GM10266 (cell line): Measurements from ENCODE around the gene JMJD8.

Experiments used
- DNase-seq: peaks from one replicate; pipeline ENCODE4 v3.0.0; 2012; ENCODE audit errors: extremely low spot score
- CTCF ChIP-seq: IDR thresholded peaks from 2 replicates; pipeline ENCODE4 v1.5.1; 2012; ENCODE audit warnings: mild to moderate bottlenecking, low read depth; ENCODE audit not compliant: control insufficient read depth, insufficient read depth; ENCODE audit errors: missing control alignments

JMJD8 gene

DNA sequence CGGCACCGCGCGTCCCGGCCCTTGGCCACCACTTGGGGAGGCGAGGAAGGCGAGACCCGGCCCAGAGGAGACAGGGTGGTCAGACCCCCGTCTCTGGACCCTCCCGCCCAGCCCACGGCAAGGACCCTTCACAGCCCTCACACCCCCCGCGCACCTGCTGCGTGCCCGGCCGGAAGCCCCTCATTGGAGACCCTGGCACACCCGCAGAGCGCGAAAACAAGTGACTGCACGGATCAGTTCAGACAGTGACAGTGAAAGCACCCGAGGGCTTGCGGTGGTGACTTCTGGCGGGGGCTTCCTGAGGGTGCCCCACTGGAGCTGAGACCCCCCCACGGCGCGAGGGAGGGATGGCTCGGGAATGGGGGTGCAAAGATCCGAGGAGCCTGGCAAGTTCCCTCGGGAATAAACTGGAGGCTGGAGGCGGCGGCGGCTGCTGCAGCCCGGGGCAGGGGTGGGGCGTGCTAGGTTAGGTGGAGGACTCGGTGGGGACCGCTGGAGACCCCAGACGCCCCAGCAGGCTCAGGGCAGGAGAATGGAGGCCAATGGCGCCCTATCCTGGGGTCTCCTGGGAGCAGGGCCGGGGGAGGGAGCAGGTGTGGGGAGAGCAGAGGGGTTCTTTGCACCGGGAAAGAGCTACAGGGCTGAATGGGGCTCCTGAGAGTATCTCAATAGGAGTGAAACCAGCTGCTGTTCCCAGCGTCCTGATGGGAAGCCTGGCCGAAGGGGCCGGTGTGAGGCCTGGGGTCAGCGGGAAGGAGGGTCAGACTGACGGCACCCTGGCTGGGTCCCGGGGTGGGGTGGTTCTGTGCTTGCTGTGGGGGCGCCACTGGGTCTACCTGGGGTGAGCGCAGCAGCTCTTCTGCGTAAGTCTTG is 22.3 kb upstream of the JMJD8 start:
- TF ChIP-seq CTCF, result no peak
- DNase-seq, result no peak

DNA sequence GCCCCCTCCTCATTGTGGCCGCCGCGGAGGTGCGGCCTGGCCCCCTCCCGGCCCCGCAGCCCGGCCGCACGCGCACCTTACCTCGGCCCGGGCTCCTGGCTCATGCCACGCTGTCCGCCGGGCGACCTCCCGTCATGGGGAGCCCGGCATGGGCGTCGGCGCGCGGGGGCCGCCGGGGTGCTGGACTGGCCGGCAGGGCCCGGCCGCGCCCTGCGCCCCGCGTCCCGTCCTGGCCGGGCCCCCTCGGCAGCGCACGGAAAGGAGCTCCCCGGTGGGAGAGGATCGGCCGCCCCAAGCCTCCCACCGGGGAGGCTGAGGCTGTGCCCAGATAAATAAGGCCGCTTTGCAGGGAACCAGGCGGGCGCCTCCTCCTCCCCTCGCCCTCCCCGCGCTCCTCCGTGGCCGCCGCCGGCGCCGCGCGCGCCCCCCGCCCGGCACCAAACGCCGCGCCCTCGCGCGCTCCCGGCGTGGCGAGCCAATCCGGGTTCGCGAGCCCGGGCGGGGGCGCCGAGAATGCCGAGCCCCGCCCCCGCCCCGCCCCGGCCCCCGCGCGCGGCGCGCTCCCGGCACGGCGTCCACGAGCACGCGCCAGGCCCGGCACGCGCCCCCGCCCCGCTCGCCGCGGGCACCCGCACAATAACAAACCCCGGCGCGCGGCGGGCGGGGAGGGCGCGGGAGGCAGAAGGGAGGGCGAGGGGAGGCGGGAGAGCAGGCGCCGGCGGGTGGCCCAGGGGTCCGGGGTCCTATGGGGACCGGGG is 21.5 kb upstream of the JMJD8 start, which contains the start of gene FBXL16:
FBXL16 (minus strand) TSS at position 371 of the 758 bp plus-strand sequence. CDS start 8,396 bp downstream, outside the sequence.
- no peak for TF ChIP-seq CTCF
- DNase-seq, result no peak

GRCh38 chr16:704552-705380 is 20.6 kb upstream of the JMJD8 start:
- no peak for TF ChIP-seq CTCF
- DNase-seq, result no peak

DNA sequence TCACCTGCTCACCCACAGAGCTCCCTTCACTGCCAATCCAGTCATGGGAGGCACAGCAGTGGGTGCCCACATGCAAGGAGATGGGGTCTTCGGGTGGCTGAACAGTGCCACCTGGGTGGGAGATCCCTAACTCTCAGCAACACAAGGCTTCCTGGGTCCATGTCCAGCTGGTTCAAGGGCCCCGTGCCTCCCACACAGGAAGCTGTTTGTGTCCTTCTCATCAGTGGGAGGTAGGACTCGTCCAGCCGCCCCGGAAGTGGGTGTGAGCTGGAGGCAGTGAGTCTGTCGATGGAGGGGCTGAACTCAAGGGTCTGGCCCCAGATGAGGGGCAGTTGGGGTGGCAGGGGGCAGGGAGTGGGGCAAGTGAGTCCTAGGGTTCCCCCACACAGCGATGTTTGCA is 19.9 kb upstream of the JMJD8 start:
- no peak for TF ChIP-seq CTCF
- no peak for DNase-seq

- TF ChIP-seq CTCF, result no peak
- DNase-seq, result no peak
Observed at GRCh38 chr16:703406-703805, 19.3 kb upstream of the JMJD8 start.

GRCh38 chr16:702341-702740 is 18.2 kb upstream of the JMJD8 start:
- no peak for TF ChIP-seq CTCF
- no peak for DNase-seq
